GM12873 (cell line): ENCODE results near the gene ACE2.

ENCODE experiments used
- CTCF ChIP-seq: IDR thresholded peaks from 2 replicates; pipeline ENCODE4 v1.5.1; 2012; ENCODE audit warnings: low read depth, mild to moderate bottlenecking, moderate library complexity, low read length, control low read depth; ENCODE audit not compliant: insufficient read depth; ENCODE audit errors: missing control alignments

Gene ACE2

GRCh38 chrX:15623054-15623453 lies 22.3 kb upstream of the ACE2 start:
- no peak for TF ChIP-seq CTCF

- no peak for TF ChIP-seq CTCF
These were observed 18.4 kb upstream of the ACE2 start for GRCh38 chrX:15619053-15619755.

GRCh38 chrX:15617111-15617510 lies 16.4 kb upstream of the ACE2 start:
- TF ChIP-seq CTCF, result no peak

GRCh38 chrX:15616531-15616930 lies 15.8 kb upstream of the ACE2 start:
- TF ChIP-seq CTCF, result no peak

GRCh38 chrX:15607067-15607466 lies 6.3 kb upstream of the ACE2 start:
- TF ChIP-seq CTCF, result no peak

- TF ChIP-seq CTCF, result no peak
These were observed 5.4 kb upstream of the ACE2 start for GRCh38 chrX:15606136-15606535.

GRCh38 chrX:15605226-15605625 lies 4.5 kb upstream of the ACE2 start:
- no peak for TF ChIP-seq CTCF
